Retinal pigment epithelial cell (primary cell): ENCODE results near the gene ZNF3.

Source experiments
- DNase-seq: peaks from one replicate; pipeline ENCODE4 v3.0.0-alpha.2; 2010; ENCODE audit warnings: low read depth
- H3K4me3 ChIP-seq: 2 replicates; pipeline ENCODE4 v1.5.1; 2011; ENCODE audit warnings: mild to moderate bottlenecking, low read length, control low read depth, moderate library complexity
- TF ChIP-seq, protein P1 (sequence below): conservative IDR thresholded peaks from 2 replicates; pipeline ENCODE4 v1.5.1; 2011; ENCODE audit warnings: low read depth, low read length, control low read depth, inconsistent platforms

The ZNF3 gene

DNA sequence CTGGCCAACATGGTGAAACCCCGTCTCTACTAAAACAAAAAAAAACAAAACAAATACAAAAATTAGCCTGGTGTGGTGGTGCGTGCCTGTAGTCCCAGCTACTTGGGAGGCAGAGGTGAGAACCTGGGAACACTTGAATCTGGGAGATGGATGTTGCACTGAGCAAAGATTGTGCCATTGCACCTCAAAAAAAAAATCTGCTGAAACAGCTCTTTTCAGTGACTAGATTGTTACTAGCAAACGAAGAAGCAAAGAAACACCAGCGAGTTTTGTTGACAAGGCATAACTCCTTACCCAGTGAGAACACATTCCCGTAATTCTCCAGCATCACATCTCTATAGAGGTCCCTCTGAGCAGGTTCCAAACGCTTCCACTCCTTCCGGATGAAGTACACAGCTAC, 6.7 kb downstream of the ZNF3 start:
- TF ChIP-seq, protein P1, sequence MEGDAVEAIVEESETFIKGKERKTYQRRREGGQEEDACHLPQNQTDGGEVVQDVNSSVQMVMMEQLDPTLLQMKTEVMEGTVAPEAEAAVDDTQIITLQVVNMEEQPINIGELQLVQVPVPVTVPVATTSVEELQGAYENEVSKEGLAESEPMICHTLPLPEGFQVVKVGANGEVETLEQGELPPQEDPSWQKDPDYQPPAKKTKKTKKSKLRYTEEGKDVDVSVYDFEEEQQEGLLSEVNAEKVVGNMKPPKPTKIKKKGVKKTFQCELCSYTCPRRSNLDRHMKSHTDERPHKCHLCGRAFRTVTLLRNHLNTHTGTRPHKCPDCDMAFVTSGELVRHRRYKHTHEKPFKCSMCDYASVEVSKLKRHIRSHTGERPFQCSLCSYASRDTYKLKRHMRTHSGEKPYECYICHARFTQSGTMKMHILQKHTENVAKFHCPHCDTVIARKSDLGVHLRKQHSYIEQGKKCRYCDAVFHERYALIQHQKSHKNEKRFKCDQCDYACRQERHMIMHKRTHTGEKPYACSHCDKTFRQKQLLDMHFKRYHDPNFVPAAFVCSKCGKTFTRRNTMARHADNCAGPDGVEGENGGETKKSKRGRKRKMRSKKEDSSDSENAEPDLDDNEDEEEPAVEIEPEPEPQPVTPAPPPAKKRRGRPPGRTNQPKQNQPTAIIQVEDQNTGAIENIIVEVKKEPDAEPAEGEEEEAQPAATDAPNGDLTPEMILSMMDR = no peak
- no peak overlapping the region for H3K4me3 ChIP-seq
- DNase-seq = no peak

DNA sequence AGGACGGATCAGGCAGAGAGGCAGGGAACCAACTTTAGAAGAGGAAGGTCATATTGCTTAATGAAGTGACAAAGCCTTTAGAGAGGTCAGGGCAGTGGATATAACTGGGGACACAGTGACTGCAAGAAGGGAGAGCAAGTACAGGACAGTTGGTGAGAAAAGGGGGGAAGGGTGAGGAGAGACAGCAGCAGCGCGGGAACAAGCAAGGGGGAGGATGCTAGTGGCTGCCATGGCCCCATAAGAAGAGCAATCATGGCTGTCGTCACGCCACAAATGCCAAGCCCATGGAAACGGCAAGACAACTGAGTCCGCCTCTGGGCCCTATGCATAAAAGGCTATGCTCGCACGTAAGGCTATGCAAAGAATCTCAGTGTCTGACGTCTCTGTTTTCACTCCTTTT, 9.1 kb downstream of the ZNF3 start:
- no peak for DNase-seq
- TF ChIP-seq, protein P1 = no peak
- H3K4me3 ChIP-seq = no peak overlapping the region

DNA sequence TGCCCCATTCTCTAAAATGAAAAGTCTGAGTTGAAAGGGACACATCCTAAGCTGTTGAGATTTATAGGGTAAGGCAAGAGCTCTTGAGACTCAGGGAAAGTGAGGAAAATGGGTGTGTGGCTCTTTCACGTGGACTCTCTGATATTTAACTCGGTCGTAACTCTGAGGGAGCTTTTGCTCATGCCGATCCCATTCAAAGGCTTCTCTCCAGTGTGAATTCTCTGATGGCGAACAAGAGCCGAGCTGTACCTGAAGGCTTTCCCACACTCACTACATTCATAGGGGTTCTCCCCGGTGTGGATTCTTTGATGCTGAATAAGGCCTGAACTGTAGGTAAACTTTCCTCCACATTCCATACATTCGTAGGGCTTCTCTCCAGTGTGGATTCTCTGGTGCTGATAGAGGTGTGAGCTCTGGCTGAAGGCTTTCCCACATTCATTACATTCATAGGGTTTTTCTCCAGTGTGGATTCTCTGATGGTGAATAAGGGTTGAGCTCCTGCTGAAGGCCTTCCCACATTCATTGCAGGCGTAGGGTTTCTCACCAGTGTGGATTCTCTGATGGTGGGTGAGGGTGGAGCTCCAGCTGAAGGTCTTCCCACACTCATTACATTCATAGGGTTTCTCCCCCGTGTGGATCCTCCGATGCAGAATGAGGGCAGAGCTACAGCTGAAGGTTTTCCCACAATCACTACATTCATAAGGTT, 10.4 kb downstream of the ZNF3 start:
- TF ChIP-seq, protein P1 = no peak

DNA sequence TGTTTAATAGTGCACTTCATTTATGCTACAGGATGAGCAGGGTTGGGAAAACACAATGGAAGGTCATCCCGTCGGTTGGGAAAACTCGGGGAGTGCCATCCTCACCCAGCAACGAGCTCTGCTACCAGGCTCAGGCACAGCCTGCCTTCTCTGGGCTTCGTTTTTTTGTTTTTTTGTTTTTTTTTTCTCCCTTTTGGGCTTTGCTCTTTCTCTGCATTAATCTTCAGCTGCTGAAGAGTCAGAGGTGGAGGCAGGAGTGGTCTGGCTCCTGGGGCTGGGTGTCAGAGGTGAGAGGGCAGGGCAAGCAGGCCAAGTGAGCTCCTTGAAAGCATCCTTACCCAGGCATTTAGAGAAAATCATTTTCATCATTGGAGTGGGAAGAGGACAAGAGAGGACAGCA, 11.5 kb downstream of the ZNF3 start:
- H3K4me3 ChIP-seq = no peak overlapping the region
- no peak for DNase-seq
- TF ChIP-seq, protein P1 = no peak

More for the DNA sequence above, 10.4 kb downstream of the ZNF3 start:
- no peak for DNase-seq
- H3K4me3 ChIP-seq = no peak overlapping the region

DNA sequence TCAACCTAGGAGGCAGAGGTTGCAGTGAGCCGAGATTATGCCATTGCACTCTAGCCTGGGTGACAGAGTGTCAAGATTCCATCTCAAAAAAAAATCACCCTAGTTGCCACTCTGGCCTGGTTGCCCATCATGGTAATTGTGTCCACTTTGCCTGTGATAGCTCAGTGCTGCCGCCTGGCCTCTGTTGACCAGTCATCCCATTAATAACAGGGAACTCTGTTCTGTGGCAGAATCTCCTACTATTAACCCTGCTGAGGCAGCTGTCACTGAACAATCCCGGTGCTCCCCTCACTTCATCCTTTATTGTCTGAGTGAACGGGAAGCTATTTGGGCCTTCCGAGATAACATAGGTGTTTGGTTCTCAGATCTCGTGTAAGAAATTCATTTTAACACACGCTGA, 14.6 kb downstream of the ZNF3 start:
- TF ChIP-seq, protein P1 = no peak
- no peak for DNase-seq
- no peak overlapping the region for H3K4me3 ChIP-seq

DNA sequence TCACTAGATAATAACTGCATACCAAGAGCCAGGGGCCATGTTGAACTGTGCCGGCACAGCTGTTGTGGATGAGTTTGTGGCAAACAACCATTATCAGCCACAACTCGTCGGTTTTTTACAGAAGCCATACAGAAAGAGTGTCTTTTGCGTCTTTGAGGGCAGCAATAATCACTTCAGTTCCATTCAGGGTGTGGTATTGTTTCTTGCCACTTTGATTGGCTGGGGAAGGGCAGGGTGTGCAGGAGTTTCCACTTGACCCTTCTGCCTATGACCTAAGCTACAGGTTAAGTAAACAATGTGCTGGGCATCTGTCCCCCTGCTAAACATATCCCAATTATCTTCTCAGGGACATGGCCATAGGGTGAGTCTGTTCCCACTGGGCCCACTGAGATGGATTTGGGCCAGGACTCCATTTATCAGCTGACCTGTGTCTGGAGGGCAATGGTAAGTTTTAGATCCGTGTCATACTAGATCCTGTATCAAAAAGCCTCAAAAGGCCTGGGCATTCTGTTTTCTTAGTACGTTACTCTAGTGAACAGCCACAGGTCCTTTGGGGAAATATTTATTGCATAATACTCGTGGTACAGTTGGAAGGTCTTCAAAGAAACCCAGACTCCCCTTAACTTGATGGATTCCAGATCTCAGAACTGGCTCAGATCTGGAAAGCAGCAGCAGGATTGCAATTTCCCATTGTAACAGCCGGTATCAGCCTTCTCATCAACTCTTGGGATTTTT, 15.9 kb downstream of the ZNF3 start:
- no peak overlapping the region for H3K4me3 ChIP-seq
- DNase-seq = no peak
- TF ChIP-seq, protein P1 = no peak

DNA sequence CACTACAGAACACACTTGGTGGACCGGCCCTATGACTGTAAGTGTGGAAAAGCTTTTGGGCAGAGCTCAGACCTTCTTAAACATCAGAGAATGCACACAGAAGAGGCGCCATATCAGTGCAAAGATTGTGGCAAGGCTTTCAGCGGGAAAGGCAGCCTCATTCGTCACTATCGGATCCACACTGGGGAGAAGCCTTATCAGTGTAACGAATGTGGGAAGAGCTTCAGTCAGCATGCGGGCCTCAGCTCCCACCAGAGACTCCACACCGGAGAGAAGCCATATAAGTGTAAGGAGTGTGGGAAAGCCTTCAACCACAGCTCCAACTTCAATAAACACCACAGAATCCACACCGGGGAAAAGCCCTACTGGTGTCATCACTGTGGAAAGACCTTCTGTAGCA, 17.4 kb downstream of the ZNF3 start:
- no peak overlapping the region for H3K4me3 ChIP-seq

More for the DNA sequence above, 17.4 kb downstream of the ZNF3 start:
- DNase-seq = no peak
- TF ChIP-seq, protein P1 = no peak
